SK-N-SH treated with all-trans-retinoic acid at 6 μM for 48 hours (cell line): Measurements from ENCODE around the gene PAX3.

ENCODE experiments used
- ARNTL ChIP-seq: fragments of 450-650 bp; formaldehyde crosslinking; IDR thresholded peaks from 2 replicates; pipeline ENCODE4 v1.5.0; 2020; ENCODE audit warnings: low read depth, mild to moderate bottlenecking, moderate library complexity, borderline replicate concordance
- BACH2 ChIP-seq: fragments of 250-450 bp; sonication (Bioruptor Pico); IDR thresholded peaks from 2 replicates; pipeline ENCODE4 v1.9.0; 2021; ENCODE audit warnings: mild to moderate bottlenecking, borderline replicate concordance
- CSDC2 ChIP-seq: fragments of 250-450 bp; sonication (Bioruptor Pico); IDR thresholded peaks from 2 replicates; pipeline ENCODE4 v1.5.0; 2020; ENCODE audit warnings: mild to moderate bottlenecking, moderate library complexity
- GLIS3 ChIP-seq: fragments of 250-450 bp; sonication (Bioruptor Pico); IDR thresholded peaks from 2 replicates; pipeline ENCODE4 v1.5.0; 2020; ENCODE audit warnings: mild to moderate bottlenecking, moderate library complexity
- TOX ChIP-seq: fragments of 250-450 bp; sonication (Bioruptor Pico); IDR thresholded peaks from 2 replicates; pipeline ENCODE4 v1.8.0; 2021; ENCODE audit warnings: mild to moderate bottlenecking, moderate library complexity, borderline replicate concordance
- ZFP3 ChIP-seq: fragments of 250-450 bp; sonication (Bioruptor Pico); IDR thresholded peaks from 2 replicates; pipeline ENCODE4 v1.5.0; 2020; ENCODE audit warnings: mild to moderate bottlenecking, moderate library complexity
- ZFP30 ChIP-seq: fragments of 450-650 bp; formaldehyde crosslinking; IDR thresholded peaks from 2 replicates; pipeline ENCODE4 v1.5.0; 2022; ENCODE audit warnings: mild to moderate bottlenecking, moderate library complexity
- ZNF8 ChIP-seq: fragments of 450-650 bp; formaldehyde crosslinking; IDR thresholded peaks from 2 replicates; pipeline ENCODE4 v1.5.0; 2020; ENCODE audit warnings: mild to moderate bottlenecking, moderate library complexity
- TF ChIP-seq, protein P1 (sequence below): fragments of 250-450 bp; sonication (Bioruptor Pico); IDR thresholded peaks from 2 replicates; pipeline ENCODE4 v1.8.0; 2020; ENCODE audit warnings: mild to moderate bottlenecking, moderate library complexity, borderline replicate concordance
- TF ChIP-seq, protein P2 (sequence below): fragments of 250-450 bp; sonication (Bioruptor Pico); IDR thresholded peaks from 2 replicates; pipeline ENCODE4 v1.5.1; 2020; ENCODE audit warnings: low read depth, mild to moderate bottlenecking, moderate library complexity
- TF ChIP-seq, protein P3 (sequence below): fragments of 250-450 bp; sonication (Bioruptor Pico); IDR thresholded peaks from 2 replicates; pipeline ENCODE4 v1.8.0; 2021; ENCODE audit warnings: low read depth, mild to moderate bottlenecking, moderate library complexity, borderline replicate concordance

DNA sequence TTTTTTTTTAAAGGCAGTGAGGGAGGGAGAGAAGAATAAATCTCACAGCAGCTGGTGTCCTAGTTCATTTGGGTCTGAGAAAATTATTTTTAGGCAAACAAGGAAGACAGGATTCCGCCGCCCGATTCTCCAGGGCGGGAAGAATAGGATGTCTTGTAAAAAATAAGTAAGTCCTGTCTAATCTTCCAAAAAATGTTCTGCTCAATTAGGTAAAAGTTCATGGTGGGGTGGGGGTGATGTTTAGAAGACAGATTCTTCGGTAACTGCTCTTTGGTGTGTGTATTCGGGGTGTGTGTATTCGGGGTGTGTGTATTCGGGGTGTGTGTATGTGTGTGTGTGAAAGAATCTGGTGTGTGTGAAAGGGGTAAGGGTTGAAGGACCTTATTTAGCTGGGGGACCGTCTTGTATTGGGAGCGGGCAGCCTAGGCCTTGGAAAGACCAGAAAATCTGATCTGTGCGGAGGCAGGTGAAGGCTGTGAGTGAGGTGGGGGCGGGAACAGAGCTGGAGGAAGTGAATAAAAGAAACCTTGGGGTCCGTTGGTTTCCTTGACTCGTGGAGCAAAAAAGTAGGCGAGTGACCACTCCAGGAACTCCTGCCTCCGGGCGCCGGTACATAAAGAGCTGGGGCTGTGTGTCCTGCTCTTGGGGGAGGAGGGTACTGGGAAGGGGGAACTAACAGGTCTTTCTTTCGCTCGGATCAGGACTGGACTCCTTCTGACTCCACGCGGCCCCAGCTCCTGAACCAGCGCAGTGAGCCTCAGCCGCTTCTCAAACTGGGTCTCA, 4.4 kb upstream of the PAX3 start:
- TF ChIP-seq, protein P1, sequence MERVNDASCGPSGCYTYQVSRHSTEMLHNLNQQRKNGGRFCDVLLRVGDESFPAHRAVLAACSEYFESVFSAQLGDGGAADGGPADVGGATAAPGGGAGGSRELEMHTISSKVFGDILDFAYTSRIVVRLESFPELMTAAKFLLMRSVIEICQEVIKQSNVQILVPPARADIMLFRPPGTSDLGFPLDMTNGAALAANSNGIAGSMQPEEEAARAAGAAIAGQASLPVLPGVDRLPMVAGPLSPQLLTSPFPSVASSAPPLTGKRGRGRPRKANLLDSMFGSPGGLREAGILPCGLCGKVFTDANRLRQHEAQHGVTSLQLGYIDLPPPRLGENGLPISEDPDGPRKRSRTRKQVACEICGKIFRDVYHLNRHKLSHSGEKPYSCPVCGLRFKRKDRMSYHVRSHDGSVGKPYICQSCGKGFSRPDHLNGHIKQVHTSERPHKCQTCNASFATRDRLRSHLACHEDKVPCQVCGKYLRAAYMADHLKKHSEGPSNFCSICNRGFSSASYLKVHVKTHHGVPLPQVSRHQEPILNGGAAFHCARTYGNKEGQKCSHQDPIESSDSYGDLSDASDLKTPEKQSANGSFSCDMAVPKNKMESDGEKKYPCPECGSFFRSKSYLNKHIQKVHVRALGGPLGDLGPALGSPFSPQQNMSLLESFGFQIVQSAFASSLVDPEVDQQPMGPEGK, result no peak
- TF ChIP-seq, protein P2, sequence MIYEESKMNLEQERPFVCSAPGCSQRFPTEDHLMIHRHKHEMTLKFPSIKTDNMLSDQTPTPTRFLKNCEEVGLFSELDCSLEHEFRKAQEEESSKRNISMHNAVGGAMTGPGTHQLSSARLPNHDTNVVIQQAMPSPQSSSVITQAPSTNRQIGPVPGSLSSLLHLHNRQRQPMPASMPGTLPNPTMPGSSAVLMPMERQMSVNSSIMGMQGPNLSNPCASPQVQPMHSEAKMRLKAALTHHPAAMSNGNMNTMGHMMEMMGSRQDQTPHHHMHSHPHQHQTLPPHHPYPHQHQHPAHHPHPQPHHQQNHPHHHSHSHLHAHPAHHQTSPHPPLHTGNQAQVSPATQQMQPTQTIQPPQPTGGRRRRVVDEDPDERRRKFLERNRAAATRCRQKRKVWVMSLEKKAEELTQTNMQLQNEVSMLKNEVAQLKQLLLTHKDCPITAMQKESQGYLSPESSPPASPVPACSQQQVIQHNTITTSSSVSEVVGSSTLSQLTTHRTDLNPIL, result no peak
- TF ChIP-seq BACH2 (CRISPR knock-in tag), result no peak
- TF ChIP-seq ZNF8 (CRISPR knock-in tag), result no peak
- TF ChIP-seq, protein P3, sequence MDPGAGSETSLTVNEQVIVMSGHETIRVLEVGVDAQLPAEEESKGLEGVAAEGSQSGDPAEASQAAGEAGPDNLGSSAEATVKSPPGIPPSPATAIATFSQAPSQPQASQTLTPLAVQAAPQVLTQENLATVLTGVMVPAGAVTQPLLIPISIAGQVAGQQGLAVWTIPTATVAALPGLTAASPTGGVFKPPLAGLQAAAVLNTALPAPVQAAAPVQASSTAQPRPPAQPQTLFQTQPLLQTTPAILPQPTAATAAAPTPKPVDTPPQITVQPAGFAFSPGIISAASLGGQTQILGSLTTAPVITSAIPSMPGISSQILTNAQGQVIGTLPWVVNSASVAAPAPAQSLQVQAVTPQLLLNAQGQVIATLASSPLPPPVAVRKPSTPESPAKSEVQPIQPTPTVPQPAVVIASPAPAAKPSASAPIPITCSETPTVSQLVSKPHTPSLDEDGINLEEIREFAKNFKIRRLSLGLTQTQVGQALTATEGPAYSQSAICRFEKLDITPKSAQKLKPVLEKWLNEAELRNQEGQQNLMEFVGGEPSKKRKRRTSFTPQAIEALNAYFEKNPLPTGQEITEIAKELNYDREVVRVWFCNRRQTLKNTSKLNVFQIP (CRISPR knock-in tag), result no peak
- no peak for TF ChIP-seq ZFP30 (CRISPR knock-in tag)
- no peak for TF ChIP-seq GLIS3 (CRISPR knock-in tag)
- no peak for TF ChIP-seq ARNTL (CRISPR knock-in tag)
- TF ChIP-seq CSDC2 (CRISPR knock-in tag), result no peak
- TF ChIP-seq ZFP3, result no peak
- no peak for TF ChIP-seq TOX (CRISPR knock-in tag)
